GM18520 (cell line): Measurements from ENCODE around the gene XAF1.
"Not testable (repeated sequence)": the region's sequence is repeated elsewhere in the genome, so short reads cannot be mapped to it uniquely, and the experiment has no call there.

ENCODE experiments used
- ATAC-seq: cut with Tn5 transposase; IDR thresholded peaks from one replicate; pipeline ENCODE4 v1.9.1; 2021; ENCODE audit not compliant: unreplicated experiment

XAF1 gene

GRCh38 chr17:6755731-6756184, at the start of gene XAF1:
XAF1 (plus strand) TSS chr17:6756046; CDS start chr17:6756079, 33 bp downstream.
- ATAC-seq: no peak

DNA sequence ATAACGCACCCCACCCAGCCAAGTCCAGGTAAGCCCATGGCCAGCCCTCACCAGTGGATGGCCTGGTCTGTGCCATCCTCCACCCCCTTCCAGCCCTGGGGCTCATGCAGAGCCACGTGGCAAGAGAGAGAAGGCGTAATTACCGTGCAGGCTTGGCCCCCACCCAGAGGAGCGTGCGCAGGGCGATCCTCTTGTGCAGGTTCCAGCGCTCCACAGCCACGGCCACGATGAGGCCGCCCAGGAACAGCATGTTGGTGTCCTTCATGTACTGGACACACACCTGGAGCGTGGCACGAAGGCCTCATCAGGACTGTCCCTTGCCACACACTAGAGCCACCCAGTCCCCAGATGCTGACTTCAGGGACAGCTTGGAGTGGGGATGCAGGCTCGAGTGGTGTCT, 49.3 kb upstream of the XAF1 start:
- ATAC-seq: no peak

GRCh38 chr17:6706996-6707395, 48.9 kb upstream of the XAF1 start:
- no peak for ATAC-seq

DNA sequence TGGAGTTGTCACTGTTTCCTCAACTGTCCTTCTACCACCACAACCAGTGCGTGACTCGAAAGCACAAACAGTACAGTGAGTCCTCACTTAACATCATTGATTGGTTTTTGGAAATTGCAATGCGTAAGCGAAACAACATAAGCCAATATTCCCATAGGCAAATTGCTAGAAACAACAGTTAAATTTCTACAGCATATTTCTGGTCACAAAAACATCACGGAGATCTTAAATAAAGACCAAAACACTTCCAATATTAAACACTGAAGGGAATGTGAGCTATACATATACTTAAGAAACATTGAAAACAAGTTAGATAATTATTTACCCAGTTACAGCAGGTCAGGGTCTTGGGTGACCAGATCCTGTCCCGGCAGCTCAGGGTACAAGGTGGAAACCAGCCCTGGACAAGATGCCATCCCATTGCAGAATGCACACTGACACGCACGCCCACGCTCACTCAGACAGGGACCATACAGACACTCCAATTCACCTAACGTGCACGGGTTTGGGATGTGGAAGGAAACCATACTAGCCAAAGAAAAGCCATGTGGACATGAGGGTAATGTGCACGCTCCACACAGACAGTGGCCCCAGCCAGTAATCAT, 47.4 kb upstream of the XAF1 start:
- no peak for ATAC-seq

GRCh38 chr17:6710317-6710716, 45.5 kb upstream of the XAF1 start:
- no peak for ATAC-seq

DNA sequence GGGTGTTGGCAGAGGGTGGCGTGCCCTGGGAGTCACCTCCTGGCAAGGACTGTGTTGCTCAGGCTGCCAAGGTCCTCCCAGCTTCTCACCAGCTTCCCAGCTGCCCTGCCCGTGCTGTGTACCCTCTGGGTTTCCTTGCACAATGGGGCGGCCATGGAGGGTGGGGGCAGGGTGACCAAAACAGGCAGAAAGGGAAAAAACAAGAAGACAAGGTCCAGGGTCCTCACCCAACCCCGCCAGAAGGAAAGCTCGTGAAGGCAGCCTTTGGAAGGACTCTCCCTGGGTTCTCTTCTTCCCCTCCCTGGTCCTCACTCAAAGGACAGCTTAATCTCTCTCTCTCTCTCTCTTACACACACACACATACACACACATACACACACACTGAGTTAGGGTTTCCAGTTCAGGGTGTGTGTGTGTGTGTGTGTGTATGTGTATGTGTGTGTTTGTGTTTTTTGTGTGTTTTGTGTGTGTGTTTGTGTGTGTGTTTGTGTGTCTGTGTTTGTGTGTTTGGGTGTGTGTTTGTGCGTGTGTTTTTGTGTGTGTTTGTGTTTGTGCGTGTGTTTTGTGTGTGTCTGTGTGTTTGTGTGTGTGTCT, 44.7 kb upstream of the XAF1 start:
- ATAC-seq: no peak

GRCh38 chr17:6711681-6712057, 44.2 kb upstream of the XAF1 start:
- no peak for ATAC-seq

- ATAC-seq: no peak
Observed at GRCh38 chr17:6712058-6712853, 43.6 kb upstream of the XAF1 start.

DNA sequence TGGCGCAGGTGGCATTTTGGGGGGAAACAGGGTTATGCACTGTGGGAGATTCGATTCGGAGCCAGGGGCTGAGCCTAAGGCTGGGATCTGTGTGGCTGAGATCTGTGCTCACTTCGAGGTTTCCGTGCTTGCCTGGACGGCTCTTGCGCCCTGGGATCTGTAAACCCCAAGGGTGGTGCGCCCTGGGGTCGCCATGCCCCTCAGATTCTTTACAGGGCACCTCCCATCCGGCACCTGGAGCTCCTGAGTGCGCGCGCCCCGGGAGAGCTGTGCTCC, 43.1 kb upstream of the XAF1 start:
- ATAC-seq: no peak

- ATAC-seq: no peak
Observed at GRCh38 chr17:6713130-6713917, 42.5 kb upstream of the XAF1 start, which contains the start of gene SLC13A5. SLC13A5 (minus strand) TSS chr17:6713369; CDS start chr17:6713333, 36 bp downstream.

GRCh38 chr17:6713918-6714271, 42.0 kb upstream of the XAF1 start:
- no peak for ATAC-seq

GRCh38 chr17:6714315-6714874, 41.5 kb upstream of the XAF1 start:
- ATAC-seq: no peak

DNA sequence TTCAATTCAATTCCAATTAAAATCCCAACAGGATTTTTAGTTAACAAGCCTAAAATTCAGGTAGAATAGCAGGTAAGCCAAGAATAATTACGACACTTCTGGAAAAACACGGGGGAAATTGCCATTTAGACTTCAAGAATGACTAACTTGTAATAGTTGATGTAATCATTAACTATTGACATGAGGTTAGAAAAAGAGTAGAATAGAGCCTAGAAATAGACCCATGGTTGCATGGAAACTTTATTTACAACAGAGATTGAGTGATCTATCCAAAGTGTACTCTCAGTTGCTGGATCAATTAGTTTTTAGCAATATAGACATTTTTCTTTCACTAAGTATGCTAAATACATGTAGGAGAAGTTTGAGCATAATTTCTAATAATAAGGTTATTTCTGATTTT, 39.1 kb upstream of the XAF1 start:
- ATAC-seq: no peak

GRCh38 chr17:6721744-6722143, 34.1 kb upstream of the XAF1 start:
- no peak for ATAC-seq

- ATAC-seq: no peak
Observed at GRCh38 chr17:6724009-6724408, 31.8 kb upstream of the XAF1 start.

DNA sequence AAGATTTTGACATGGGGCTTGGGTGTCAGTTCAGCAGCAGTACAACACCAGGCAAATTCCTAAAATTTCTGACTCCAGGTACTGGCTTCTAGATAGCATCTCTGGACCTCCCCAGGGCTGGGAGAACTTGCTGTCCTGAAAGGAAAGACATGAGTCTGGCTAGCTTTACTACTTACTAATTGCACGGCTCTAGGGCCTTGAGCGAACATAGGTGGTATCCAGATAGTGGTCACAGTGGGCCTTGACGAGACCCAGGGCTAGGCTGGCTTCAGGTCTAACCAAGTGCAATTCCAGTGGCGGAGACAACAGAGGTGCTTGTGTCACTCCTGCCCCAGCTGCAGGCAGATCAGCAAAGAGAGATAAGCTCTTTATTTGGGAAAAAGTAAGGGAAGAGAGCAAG, 26.3 kb upstream of the XAF1 start:
- ATAC-seq: no peak

- not testable (repeated sequence) for ATAC-seq
Observed at GRCh38 chr17:6746665-6747064, 9.2 kb upstream of the XAF1 start.

DNA sequence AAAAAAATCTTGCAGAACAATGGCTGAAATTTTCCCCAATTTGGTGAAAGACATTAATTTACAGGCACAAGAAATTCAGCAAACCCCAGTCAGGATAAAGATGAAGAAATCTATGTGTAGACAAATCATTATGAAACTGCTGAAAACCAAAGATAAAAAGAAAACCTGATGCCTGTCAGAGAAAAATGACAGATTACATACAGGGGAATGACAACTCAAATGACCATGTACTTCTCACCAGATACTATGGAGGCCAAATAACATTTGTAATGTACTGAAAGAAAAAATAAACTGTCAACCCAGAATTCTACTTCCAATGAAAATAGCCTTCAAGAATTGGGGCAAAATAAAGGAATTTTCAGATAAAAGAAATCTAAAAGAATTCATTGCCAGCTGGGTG, 7.2 kb upstream of the XAF1 start:
- ATAC-seq: no peak

GRCh38 chr17:6749519-6749918, 6.3 kb upstream of the XAF1 start:
- ATAC-seq: no peak

GRCh38 chr17:6752068-6752909, 3.6 kb upstream of the XAF1 start:
- ATAC-seq: no peak
